ENCODE measurements around the gene GATD1.

Gene GATD1

GRCh38 chr11:786235-787083 is 9.2 kb upstream of the GATD1 start:
- no peak overlapping the region for H3K4me3 ChIP-seq (ENCODE audit: control insufficient read depth, low read depth, low read length)
- no peak for DNase-seq (ENCODE audit: low read depth)
- TF ChIP-seq, protein P1, sequence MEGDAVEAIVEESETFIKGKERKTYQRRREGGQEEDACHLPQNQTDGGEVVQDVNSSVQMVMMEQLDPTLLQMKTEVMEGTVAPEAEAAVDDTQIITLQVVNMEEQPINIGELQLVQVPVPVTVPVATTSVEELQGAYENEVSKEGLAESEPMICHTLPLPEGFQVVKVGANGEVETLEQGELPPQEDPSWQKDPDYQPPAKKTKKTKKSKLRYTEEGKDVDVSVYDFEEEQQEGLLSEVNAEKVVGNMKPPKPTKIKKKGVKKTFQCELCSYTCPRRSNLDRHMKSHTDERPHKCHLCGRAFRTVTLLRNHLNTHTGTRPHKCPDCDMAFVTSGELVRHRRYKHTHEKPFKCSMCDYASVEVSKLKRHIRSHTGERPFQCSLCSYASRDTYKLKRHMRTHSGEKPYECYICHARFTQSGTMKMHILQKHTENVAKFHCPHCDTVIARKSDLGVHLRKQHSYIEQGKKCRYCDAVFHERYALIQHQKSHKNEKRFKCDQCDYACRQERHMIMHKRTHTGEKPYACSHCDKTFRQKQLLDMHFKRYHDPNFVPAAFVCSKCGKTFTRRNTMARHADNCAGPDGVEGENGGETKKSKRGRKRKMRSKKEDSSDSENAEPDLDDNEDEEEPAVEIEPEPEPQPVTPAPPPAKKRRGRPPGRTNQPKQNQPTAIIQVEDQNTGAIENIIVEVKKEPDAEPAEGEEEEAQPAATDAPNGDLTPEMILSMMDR (IDR thresholded peaks at IDR 0.05; ENCODE audit: control insufficient read depth, insufficient read depth, low read depth, low read length, missing control alignments): no peak

- no peak overlapping the region for H3K4me3 ChIP-seq (ENCODE audit: control insufficient read depth, low read depth, low read length)
- DNase-seq (ENCODE audit: low read depth): peak; percentile 85
- TF ChIP-seq, protein P1 (IDR thresholded peaks at IDR 0.05; ENCODE audit: control insufficient read depth, insufficient read depth, low read depth, low read length, missing control alignments): peak; percentile 92
Observed at GRCh38 chr11:783581-784015, 6.3 kb upstream of the GATD1 start.

DNA sequence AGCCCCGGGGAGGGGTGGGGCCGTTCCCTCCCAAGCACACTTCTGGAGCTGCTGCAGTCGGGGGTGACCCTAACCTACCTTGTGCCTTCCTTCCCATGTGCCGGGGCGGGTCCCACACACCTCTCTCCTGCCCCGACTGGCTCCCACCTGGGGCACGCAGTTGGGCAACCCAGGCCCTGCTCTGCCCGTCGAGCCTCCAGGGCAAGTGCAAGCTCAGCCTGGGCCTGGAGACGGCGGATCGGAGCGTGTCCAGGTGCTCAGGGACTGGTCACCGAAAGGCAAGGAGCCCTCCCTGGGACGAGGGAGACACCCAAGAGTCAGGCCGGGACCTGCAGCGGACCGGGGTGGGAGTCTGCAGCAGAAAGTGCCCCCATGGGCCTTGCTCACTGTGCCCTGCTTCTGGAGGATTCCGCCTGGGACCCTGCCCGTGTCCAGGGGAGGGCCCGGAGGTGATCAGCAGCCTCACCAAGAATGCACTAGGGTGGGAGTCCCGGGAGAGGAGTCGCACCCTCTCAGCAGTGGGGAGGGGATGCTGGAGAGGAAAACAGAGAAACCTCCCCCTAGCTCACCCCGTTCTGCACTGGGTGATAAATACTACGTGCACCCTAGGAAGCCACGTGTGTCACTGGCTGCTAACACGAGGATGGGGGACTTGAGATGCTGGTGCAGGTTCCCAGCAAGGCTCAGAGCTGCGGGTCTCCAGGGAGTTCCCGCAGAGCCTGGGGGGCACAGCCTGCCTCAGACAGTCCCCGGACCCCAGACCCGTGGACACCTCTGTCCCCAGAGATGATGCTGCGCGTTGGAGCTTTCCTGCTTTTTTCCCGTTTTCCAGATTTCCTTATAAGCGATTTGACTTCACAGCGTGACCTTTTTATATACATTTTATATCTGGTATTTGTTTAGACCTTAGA is 5.2 kb upstream of the GATD1 start:
- H3K4me3 ChIP-seq (ENCODE audit: control insufficient read depth, low read depth, low read length): no peak overlapping the region
- TF ChIP-seq, protein P1 (IDR thresholded peaks at IDR 0.05; ENCODE audit: control insufficient read depth, insufficient read depth, low read depth, low read length, missing control alignments): no peak
- no peak for DNase-seq (ENCODE audit: low read depth)

GRCh38 chr11:779955-780532 is 2.8 kb upstream of the GATD1 start:
- H3K4me3 ChIP-seq (ENCODE audit: control insufficient read depth, low read depth, low read length): no peak overlapping the region
- no peak for DNase-seq (ENCODE audit: low read depth)
- TF ChIP-seq, protein P1 (IDR thresholded peaks at IDR 0.05; ENCODE audit: control insufficient read depth, insufficient read depth, low read depth, low read length, missing control alignments): no peak

DNA sequence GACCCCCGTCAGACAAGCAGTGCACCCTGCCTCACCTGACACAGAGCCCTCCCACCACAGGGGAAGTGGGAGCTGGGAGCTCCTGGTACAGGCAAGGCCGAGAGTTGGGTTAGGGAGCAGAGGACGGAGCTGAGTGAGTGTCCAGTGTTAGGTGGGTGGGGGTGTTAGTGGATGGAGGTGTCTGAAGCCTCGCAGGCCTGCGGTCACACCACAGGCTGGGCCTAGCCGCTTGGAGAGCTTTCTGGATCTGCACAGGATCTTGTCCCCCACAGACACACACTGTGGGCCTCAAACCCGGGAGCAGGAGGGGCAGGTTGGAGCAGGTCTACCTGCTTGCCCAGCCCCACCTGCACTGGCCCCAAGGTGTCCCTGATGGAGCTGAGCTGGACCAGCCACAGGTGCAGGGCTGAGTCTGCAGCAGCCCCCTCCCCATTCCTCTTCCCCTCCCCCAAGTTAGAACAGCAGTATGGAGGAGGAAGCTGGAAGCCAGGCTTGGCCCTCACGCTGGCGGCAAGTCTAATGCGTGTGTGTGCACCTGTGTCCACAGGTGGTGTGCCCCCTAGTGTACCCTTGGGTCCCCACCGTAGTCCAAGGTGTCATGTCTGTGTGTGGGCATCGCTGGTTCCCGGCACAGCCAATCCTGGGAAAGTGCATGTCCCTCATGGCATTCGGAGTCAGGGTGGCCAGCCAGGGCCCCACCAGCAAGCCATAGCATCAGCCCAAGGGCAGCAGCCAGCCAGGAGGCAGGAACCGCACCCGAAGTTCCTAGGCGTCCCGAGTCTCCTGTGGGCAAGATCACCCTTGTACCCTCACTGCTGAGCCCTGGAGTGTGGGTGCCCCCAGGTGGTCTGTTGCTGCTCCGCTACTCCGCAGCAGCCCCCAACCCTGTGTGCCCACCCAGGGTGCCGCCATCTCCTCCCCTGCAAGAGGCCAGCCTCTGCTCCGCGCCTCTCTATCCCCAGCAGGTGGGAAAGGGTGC is 2.0 kb upstream of the GATD1 start:
- TF ChIP-seq, protein P1 (IDR thresholded peaks at IDR 0.05; ENCODE audit: control insufficient read depth, insufficient read depth, low read depth, low read length, missing control alignments): no peak
- no peak for DNase-seq (ENCODE audit: low read depth)
- no peak overlapping the region for H3K4me3 ChIP-seq (ENCODE audit: control insufficient read depth, low read depth, low read length)
